Measurements from ENCODE around the gene DOCK11. TPM values are rescaled to one million over a fixed set of nuclear protein-coding genes. Genes with fewer than 3 reads are reported as not detected.
A peak's percentile ranks its signal among the peaks of the same experiment; 100 is the strongest.

The DOCK11 gene
- total RNA-seq, 1 donor from 2014 or later: 76.2 TPM

- H3K4me1 ChIP-seq: no peaks in the 10 kb centered on the region
- H3K27ac ChIP-seq: no peak overlapping the region
- no peak overlapping the region for H3K4me3 ChIP-seq
- ATAC-seq: no peak
- no peak for DNase-seq
- intact Hi-C loops (cut with DNase I): no loop called here
- no peaks in the 10 kb centered on the region for H3K36me3 ChIP-seq
- H3K27me3 ChIP-seq (ENCODE audit: low read depth): no peaks in the 10 kb centered on the region
- TF ChIP-seq, protein P1, sequence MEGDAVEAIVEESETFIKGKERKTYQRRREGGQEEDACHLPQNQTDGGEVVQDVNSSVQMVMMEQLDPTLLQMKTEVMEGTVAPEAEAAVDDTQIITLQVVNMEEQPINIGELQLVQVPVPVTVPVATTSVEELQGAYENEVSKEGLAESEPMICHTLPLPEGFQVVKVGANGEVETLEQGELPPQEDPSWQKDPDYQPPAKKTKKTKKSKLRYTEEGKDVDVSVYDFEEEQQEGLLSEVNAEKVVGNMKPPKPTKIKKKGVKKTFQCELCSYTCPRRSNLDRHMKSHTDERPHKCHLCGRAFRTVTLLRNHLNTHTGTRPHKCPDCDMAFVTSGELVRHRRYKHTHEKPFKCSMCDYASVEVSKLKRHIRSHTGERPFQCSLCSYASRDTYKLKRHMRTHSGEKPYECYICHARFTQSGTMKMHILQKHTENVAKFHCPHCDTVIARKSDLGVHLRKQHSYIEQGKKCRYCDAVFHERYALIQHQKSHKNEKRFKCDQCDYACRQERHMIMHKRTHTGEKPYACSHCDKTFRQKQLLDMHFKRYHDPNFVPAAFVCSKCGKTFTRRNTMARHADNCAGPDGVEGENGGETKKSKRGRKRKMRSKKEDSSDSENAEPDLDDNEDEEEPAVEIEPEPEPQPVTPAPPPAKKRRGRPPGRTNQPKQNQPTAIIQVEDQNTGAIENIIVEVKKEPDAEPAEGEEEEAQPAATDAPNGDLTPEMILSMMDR (IDR thresholded peaks at IDR 0.05): no peak
- no peaks in the 10 kb centered on the region for H3K9me3 ChIP-seq
Measured at GRCh38 chrX:118548841-118549240, 53.2 kb downstream of the DOCK11 start.

GRCh38 chrX:118550792-118551191 is 55.2 kb downstream of the DOCK11 start:
- TF ChIP-seq, protein P1 (IDR thresholded peaks at IDR 0.05): no peak
- ATAC-seq (no peak), DNase-seq (no peak)
- intact Hi-C loops (cut with DNase I): no loop called here
- no peak overlapping the region for H3K27ac ChIP-seq
- no peaks in the 10 kb centered on the region for H3K4me1 ChIP-seq
- H3K9me3 ChIP-seq: no peaks in the 10 kb centered on the region
- peaks cover 3% of the 10 kb centered on the region for H3K36me3 ChIP-seq
- H3K27me3 ChIP-seq (ENCODE audit: low read depth): no peaks in the 10 kb centered on the region
- no peak overlapping the region for H3K4me3 ChIP-seq

DNA sequence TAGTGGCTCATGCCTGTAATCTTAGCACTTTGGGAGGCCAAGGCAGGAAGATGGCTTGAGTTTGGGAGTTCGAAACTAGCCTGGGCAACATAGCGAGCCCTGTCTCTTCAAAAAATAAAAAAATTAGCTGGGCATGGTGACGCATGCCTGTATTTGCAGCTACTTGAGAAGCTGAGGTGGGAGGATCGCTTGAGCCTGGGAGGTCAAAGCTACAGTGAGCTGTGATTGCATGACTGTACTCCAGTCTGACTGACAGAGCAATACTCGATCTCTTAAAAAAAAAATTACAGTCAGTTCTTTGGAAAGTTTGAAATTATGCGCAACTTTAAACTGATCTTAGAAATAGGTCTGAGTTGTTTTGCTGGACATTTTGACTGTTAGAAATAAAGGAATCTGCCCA is 55.8 kb downstream of the DOCK11 start:
- ATAC-seq: peak in 1 of 2 donors; percentile 67
- H3K36me3 ChIP-seq: peaks cover 6% of the 10 kb centered on the region
- H3K4me3 ChIP-seq: no peak overlapping the region
- H3K9me3 ChIP-seq: no peaks in the 10 kb centered on the region
- TF ChIP-seq, protein P1 (IDR thresholded peaks at IDR 0.05): no peak
- H3K4me1 ChIP-seq: no peaks in the 10 kb centered on the region
- no peaks in the 10 kb centered on the region for H3K27me3 ChIP-seq (ENCODE audit: low read depth)
- no peak for DNase-seq
- intact Hi-C loops (cut with DNase I): no loop called here
- no peak overlapping the region for H3K27ac ChIP-seq

GRCh38 chrX:118552121-118552900 is 56.7 kb downstream of the DOCK11 start:
- Histone ChIP-seq H3K4me1 (no peaks in the 10 kb centered on the region), H3K9me3 (no peaks in the 10 kb centered on the region), H3K27ac (no peak overlapping the region), H3K27me3 (ENCODE audit: low read depth) (no peaks in the 10 kb centered on the region), H3K4me3 (no peak overlapping the region), H3K36me3 (peaks cover 6% of the 10 kb centered on the region)
- ATAC-seq: peak; percentile 75 to 87
- TF ChIP-seq, protein P1 (IDR thresholded peaks at IDR 0.05): no peak
- peak; percentile 48 for DNase-seq
- intact Hi-C loops (cut with DNase I): no loop called here

GRCh38 chrX:118553042-118553710 is 57.6 kb downstream of the DOCK11 start:
- Histone ChIP-seq H3K4me3 (no peak overlapping the region), H3K36me3 (peaks cover 6% of the 10 kb centered on the region), H3K9me3 (no peaks in the 10 kb centered on the region), H3K27me3 (ENCODE audit: low read depth) (no peaks in the 10 kb centered on the region), H3K4me1 (no peaks in the 10 kb centered on the region), H3K27ac (no peak overlapping the region)
- intact Hi-C loops (cut with DNase I): no loop called here
- TF ChIP-seq, protein P1 (IDR thresholded peaks at IDR 0.05): no peak
- DNase-seq (no peak), ATAC-seq (no peak)
